HCT116 (cell line): ENCODE measurements around the gene GOLGA5. TPM values are rescaled to one million over a fixed set of nuclear protein-coding genes. Genes with fewer than 3 reads are reported as not detected.

Source experiments
- ATAC-seq: fragments of 200-7000 bp; cut with Tn5 transposase; 2 replicates; pipeline ENCODE4 v1.9.1; 2020; ENCODE audit warnings: mild to moderate bottlenecking, moderate library complexity
- BruUV-seq: library from RNA; stranded (reverse); fragments of 400-500 nt; replicated peaks from 2 replicates; lab custom pipeline; 2021; lab: Mats Ljungman, UMichigan
- CTCF ChIA-PET: fragments of 300-600 bp; sonication (Branson Sonifier 250); formaldehyde crosslinking; loops from one replicate; lab custom pipeline; 2021; ENCODE audit warnings: antibody characterized with exemption; lab: Charles Lee
- POLR2A ChIA-PET: fragments of 300-600, 350-600 bp; sonication (Branson Sonifier 250); formaldehyde crosslinking; loops from one replicate; lab custom pipeline; 2021; ENCODE audit warnings: antibody characterized with exemption; lab: Charles Lee
- RAD21 ChIA-PET, 2 experiments: fragments of 300-600 bp; sonication (Branson Sonifier 250); formaldehyde crosslinking; loops; one replicate each; lab custom pipeline; 2023; ENCODE audit warnings: low total read pairs in 2 of 2; ENCODE audit not compliant: uncharacterized antibody in 2 of 2, unreplicated experiment in 2 of 2, low non-redundant PET in 1 of 2; lab: Charles Lee
- DNase-seq: peaks from one replicate; pipeline ENCODE4 v3.0.0-alpha.2; 2010; ENCODE audit warnings: low read depth, low spot score
- H2AFZ ChIP-seq: fragments of 200-600 bp; shearing (Covaris generic), sonication (generic); 2 replicates; pipeline ENCODE4 v1.6.1; 2017; ENCODE audit warnings: low read depth, mixed run types, mixed read lengths, antibody characterized with exemption, low read length; ENCODE audit not compliant: poor library complexity, severe bottlenecking
- H3K27ac ChIP-seq: 2 replicates; pipeline ENCODE4 v1.5.1; 2012; ENCODE audit warnings: low read depth, low read length
- H3K27me3 ChIP-seq: fragments of 200-600 bp; sonication (generic); 2 replicates; pipeline ENCODE4 v1.6.1; 2016; ENCODE audit warnings: mixed run types, low read length, mixed read lengths; ENCODE audit not compliant: insufficient read depth
- H3K36me3 ChIP-seq, 2 experiments: fragments of 200-500 bp in 1 of 2; fragments of 200-600 bp in 1 of 2; sonication (Bioruptor generic) in 1 of 2; sonication (generic) in 1 of 2; 2 replicates each; pipeline versions ENCODE4 v1.5.1 to v1.6.1; 2014 to 2016; ENCODE audit warnings: low read length in 2 of 2, inconsistent platforms in 1 of 2, mixed read lengths in 1 of 2, mixed run types in 1 of 2; ENCODE audit not compliant: insufficient read depth in 2 of 2, control insufficient read depth in 1 of 2
- H3K4me1 ChIP-seq, 2 experiments: fragments of 200-600 bp in 1 of 2; sonication (generic) in 1 of 2; 2 replicates each; pipeline versions ENCODE4 v1.5.1 to v1.6.1; 2012 to 2017; ENCODE audit warnings: low read length in 2 of 2, inconsistent platforms in 1 of 2, mild to moderate bottlenecking in 1 of 2, mixed read lengths in 1 of 2, mixed run types in 1 of 2, moderate library complexity in 1 of 2; ENCODE audit not compliant: insufficient read depth in 2 of 2, control insufficient read depth in 1 of 2
- H3K4me2 ChIP-seq: fragments of 200-600 bp; sonication (generic); 2 replicates; pipeline ENCODE4 v1.6.1; 2017; ENCODE audit warnings: mixed run types, low read length, mixed read lengths
- H3K4me3 ChIP-seq, 2 experiments: fragments of 200-600 bp in 1 of 2; sonication (generic) in 1 of 2; replicated peaks in 1 of 2; 2 replicates each; pipeline ENCODE4 v1.5.1; 2011 to 2016; ENCODE audit warnings: low read length in 2 of 2, control low read depth in 1 of 2, low read depth in 1 of 2, mild to moderate bottlenecking in 1 of 2, mixed read lengths in 1 of 2, mixed run types in 1 of 2
- H3K79me2 ChIP-seq: fragments of 200-600 bp; sonication (generic); 2 replicates; pipeline ENCODE4 v1.6.1; 2017; ENCODE audit warnings: mild to moderate bottlenecking, mixed run types, low read length, moderate library complexity, mixed read lengths; ENCODE audit not compliant: insufficient read depth
- H3K9ac ChIP-seq: fragments of 200-600 bp; sonication (generic); 2 replicates; pipeline ENCODE4 v1.6.1; 2016; ENCODE audit warnings: low read length, mixed read lengths
- H3K9me2 ChIP-seq: fragments of 200-600 bp; sonication (generic), shearing (Covaris generic); 2 replicates; pipeline ENCODE4 v1.6.1; 2017; ENCODE audit warnings: mixed run types, mild to moderate bottlenecking, moderate library complexity; ENCODE audit not compliant: insufficient read depth
- H3K9me3 ChIP-seq, 2 experiments: fragments of 200-500 bp in 1 of 2; fragments of 200-600 bp in 1 of 2; sonication (Bioruptor generic) in 1 of 2; sonication (generic) in 1 of 2; 2 replicates each; pipeline ENCODE4 v1.6.1; 2014 to 2017; ENCODE audit warnings: low read length in 2 of 2, mixed read lengths in 2 of 2, inconsistent platforms in 1 of 2, low read depth in 1 of 2, mild to moderate bottlenecking in 1 of 2, mixed run types in 1 of 2, moderate library complexity in 1 of 2; ENCODE audit not compliant: control insufficient read depth in 1 of 2, insufficient read depth in 1 of 2
- H4K20me1 ChIP-seq: fragments of 200-600 bp; sonication (generic), shearing (Covaris generic); 2 replicates; pipeline ENCODE4 v1.6.1; 2017; ENCODE audit warnings: mixed run types, mild to moderate bottlenecking, moderate library complexity; ENCODE audit not compliant: insufficient read depth
- CEBPB ChIP-seq: IDR thresholded peaks from 2 replicates; pipeline ENCODE4 v1.6.1; 2012; ENCODE audit warnings: low read depth
- EZH2phosphoT487 ChIP-seq: fragments of 200-600 bp; IDR thresholded peaks from 2 replicates; pipeline ENCODE4 v1.6.1; 2018; ENCODE audit warnings: antibody characterized with exemption, borderline replicate concordance
- SIN3A ChIP-seq: IDR thresholded peaks from 2 replicates; pipeline ENCODE4 v1.6.1; 2012; ENCODE audit warnings: low read depth
- TCF7L2 ChIP-seq: IDR thresholded peaks from 2 replicates; pipeline ENCODE4 v1.7.0; 2011; ENCODE audit warnings: borderline replicate concordance, inconsistent platforms; ENCODE audit not compliant: insufficient read depth, insufficient read length; ENCODE audit errors: extremely low read depth
- intact Hi-C: fragments of 100-400 bp; cut with micrococcal nuclease; formaldehyde crosslinking; loops from 2 replicates; pipeline ENCODE4 v1.10.0; 2022
- total RNA-seq: library from RNA; stranded (reverse); gene quantifications from one replicate; pipeline ENCODE4 v1.2.1, GENCODE V29; 2021; ENCODE audit not compliant: unreplicated experiment
- TF ChIP-seq, protein P1 (sequence below): IDR thresholded peaks from 2 replicates; pipeline ENCODE4 v1.6.1; 2012; ENCODE audit warnings: low read depth
- TF ChIP-seq, protein P2 (sequence below): IDR thresholded peaks from 2 replicates; pipeline ENCODE4 v1.6.1; 2011; ENCODE audit warnings: mild to moderate bottlenecking, low read length, moderate library complexity; ENCODE audit not compliant: insufficient replicate concordance; ENCODE audit errors: extremely low read depth

The GOLGA5 gene
- total RNA-seq, 1 experiment from 2014 or later, result 24.4 TPM

DNA sequence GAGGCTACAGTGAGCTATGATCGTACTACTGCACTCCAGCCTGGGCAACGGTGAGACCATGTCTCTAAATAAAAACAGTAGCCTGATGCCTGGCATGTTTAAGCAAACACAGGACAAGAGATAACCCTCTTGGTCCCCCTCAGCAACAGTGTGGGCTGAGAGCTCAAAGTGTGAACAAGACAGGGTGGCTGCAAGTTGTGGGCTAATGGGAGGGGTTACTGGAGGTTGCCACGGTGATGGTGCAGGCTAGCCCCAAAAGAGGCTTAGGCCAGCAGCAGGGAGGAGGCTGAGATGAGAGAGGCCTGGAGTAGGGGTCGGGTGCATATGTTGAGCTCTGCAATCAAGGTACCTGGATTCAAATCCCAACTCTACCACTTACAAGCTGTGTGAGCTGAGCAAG lies 42.3 kb upstream of the GOLGA5 start:
- no peaks in the 10 kb centered on the region for H3K9me3 ChIP-seq
- no peaks in the 10 kb centered on the region for H4K20me1 ChIP-seq
- H3K27ac ChIP-seq, result no peak overlapping the region
- no peaks in the 10 kb centered on the region; the same call in 1 of the 2 replicates for H3K79me2 ChIP-seq
- no peaks in the 10 kb centered on the region for H3K27me3 ChIP-seq
- no TSS peak for BruUV-seq
- no peak overlapping the region for H3K4me3 ChIP-seq
- no peak overlapping the region for H3K4me2 ChIP-seq
- ATAC-seq (no peak), DNase-seq (no peak)
- ChIA-PET CTCF (no interaction called here), RAD21 (no interaction called here), POLR2A (no interaction called here)
- peaks cover 6 to 26% of the 10 kb centered on the region in 2 experiments; a peak in 3 of 4 replicates for H3K4me1 ChIP-seq
- intact Hi-C loops, result no loop called here
- no peaks in the 10 kb centered on the region for H3K36me3 ChIP-seq
- TF ChIP-seq, protein P1, sequence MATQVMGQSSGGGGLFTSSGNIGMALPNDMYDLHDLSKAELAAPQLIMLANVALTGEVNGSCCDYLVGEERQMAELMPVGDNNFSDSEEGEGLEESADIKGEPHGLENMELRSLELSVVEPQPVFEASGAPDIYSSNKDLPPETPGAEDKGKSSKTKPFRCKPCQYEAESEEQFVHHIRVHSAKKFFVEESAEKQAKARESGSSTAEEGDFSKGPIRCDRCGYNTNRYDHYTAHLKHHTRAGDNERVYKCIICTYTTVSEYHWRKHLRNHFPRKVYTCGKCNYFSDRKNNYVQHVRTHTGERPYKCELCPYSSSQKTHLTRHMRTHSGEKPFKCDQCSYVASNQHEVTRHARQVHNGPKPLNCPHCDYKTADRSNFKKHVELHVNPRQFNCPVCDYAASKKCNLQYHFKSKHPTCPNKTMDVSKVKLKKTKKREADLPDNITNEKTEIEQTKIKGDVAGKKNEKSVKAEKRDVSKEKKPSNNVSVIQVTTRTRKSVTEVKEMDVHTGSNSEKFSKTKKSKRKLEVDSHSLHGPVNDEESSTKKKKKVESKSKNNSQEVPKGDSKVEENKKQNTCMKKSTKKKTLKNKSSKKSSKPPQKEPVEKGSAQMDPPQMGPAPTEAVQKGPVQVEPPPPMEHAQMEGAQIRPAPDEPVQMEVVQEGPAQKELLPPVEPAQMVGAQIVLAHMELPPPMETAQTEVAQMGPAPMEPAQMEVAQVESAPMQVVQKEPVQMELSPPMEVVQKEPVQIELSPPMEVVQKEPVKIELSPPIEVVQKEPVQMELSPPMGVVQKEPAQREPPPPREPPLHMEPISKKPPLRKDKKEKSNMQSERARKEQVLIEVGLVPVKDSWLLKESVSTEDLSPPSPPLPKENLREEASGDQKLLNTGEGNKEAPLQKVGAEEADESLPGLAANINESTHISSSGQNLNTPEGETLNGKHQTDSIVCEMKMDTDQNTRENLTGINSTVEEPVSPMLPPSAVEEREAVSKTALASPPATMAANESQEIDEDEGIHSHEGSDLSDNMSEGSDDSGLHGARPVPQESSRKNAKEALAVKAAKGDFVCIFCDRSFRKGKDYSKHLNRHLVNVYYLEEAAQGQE, result no peak
- no peak for TF ChIP-seq EZH2phosphoT487
- TF ChIP-seq, protein P2, sequence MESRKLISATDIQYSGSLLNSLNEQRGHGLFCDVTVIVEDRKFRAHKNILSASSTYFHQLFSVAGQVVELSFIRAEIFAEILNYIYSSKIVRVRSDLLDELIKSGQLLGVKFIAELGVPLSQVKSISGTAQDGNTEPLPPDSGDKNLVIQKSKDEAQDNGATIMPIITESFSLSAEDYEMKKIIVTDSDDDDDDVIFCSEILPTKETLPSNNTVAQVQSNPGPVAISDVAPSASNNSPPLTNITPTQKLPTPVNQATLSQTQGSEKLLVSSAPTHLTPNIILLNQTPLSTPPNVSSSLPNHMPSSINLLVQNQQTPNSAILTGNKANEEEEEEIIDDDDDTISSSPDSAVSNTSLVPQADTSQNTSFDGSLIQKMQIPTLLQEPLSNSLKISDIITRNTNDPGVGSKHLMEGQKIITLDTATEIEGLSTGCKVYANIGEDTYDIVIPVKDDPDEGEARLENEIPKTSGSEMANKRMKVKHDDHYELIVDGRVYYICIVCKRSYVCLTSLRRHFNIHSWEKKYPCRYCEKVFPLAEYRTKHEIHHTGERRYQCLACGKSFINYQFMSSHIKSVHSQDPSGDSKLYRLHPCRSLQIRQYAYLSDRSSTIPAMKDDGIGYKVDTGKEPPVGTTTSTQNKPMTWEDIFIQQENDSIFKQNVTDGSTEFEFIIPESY, result no peak
- no peak for TF ChIP-seq CEBPB
- TF ChIP-seq TCF7L2, result no peak
- no peak for TF ChIP-seq SIN3A
- no peaks in the 10 kb centered on the region for H3K9me2 ChIP-seq
- no peak overlapping the region for H3K9ac ChIP-seq
- no peak overlapping the region for H2AFZ ChIP-seq
